GM10266 (cell line): ENCODE measurements around the gene GDF15.
"Not testable (repeated sequence)": the region's sequence is repeated elsewhere in the genome, so short reads cannot be mapped to it uniquely, and the experiment has no call there.

Experiments used
- DNase-seq: peaks from one replicate; pipeline ENCODE4 v3.0.0; 2012; ENCODE audit errors: extremely low spot score
- TF ChIP-seq, protein P1 (sequence below): IDR thresholded peaks from 2 replicates; pipeline ENCODE4 v1.5.1; 2012; ENCODE audit warnings: mild to moderate bottlenecking, low read depth; ENCODE audit not compliant: control insufficient read depth, insufficient read depth; ENCODE audit errors: missing control alignments

GDF15 gene

DNA sequence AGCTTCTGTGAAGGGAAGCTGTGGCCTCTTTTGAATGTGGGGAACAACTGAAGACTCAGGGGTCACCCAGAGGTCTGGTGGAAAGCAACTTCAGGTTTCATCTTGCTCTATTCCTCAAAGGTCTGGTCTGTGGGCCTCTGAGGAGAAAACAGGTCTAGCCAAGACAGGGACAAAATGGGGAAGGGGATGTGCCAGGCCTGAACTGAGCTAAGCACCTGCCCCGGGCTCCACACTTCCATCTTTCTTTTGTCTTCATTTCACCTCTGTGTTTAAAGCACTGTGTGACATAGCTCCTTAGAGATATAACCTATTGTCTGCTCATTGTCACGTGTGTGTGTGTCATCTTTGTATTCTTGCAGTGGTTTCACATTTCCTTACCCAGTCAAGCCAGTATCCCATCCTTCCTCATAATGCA, 19.9 kb upstream of the GDF15 start:
- DNase-seq = no peak
- TF ChIP-seq, protein P1, sequence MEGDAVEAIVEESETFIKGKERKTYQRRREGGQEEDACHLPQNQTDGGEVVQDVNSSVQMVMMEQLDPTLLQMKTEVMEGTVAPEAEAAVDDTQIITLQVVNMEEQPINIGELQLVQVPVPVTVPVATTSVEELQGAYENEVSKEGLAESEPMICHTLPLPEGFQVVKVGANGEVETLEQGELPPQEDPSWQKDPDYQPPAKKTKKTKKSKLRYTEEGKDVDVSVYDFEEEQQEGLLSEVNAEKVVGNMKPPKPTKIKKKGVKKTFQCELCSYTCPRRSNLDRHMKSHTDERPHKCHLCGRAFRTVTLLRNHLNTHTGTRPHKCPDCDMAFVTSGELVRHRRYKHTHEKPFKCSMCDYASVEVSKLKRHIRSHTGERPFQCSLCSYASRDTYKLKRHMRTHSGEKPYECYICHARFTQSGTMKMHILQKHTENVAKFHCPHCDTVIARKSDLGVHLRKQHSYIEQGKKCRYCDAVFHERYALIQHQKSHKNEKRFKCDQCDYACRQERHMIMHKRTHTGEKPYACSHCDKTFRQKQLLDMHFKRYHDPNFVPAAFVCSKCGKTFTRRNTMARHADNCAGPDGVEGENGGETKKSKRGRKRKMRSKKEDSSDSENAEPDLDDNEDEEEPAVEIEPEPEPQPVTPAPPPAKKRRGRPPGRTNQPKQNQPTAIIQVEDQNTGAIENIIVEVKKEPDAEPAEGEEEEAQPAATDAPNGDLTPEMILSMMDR = no peak

DNA sequence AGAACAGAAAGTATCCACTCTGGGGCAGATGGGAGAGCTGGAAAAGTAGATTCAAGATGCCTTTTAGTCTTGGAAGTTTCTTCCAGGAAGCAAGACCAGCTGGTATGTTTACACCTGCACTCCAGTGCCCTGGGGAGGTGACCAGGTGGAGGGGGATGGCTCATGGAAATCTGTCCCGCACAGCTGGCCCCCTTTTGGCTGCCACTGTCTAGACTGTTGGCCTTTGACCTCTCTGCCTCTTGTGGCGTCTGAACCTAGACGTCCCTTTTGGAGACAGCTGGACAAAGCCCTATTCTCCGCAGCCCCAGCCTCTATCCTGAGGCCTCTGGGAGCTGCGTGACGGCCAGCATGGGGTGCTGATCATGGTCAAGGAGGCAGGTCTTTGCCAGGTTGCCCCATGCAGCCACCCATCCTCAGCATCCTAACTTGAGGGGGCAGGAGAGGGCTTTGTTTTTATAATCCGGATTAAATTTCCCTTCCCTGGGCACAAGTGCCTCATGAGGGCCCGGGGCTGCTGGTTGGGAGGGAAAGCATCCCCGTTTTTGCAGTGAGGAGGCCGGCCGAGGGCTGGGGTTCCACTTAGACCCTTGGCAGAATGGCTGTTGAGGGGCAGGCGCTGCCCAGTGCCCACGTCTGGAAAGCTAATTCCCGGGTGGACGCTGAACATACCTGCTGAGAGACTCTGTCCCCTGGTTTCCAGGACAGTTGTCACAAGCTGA, 17.3 kb upstream of the GDF15 start:
- TF ChIP-seq, protein P1 = no peak
- DNase-seq = no peak

DNA sequence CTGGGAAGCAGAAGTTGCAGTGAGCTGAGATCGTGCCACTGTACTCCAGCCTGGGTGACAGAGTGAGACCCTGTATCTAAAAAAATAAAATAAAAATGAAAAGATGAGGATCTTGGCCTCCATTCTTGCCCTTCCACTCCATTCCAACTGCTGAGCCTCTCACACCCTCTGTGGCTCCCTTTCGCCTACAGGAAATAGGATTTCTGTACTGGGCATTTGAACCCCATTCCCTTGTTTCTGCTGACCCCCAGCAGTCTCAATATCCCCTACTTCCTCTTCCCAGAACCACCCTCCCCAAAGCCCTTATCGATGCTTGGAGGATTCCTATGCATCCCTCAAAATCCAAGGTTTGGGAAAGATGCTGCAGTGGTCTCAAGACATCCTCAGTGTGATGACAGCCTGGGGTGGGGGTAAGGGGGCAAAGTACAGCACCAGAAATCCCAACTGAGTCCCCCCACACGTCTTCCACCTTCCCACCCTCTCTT, 12.5 kb upstream of the GDF15 start:
- DNase-seq = no peak
- TF ChIP-seq, protein P1 = no peak

DNA sequence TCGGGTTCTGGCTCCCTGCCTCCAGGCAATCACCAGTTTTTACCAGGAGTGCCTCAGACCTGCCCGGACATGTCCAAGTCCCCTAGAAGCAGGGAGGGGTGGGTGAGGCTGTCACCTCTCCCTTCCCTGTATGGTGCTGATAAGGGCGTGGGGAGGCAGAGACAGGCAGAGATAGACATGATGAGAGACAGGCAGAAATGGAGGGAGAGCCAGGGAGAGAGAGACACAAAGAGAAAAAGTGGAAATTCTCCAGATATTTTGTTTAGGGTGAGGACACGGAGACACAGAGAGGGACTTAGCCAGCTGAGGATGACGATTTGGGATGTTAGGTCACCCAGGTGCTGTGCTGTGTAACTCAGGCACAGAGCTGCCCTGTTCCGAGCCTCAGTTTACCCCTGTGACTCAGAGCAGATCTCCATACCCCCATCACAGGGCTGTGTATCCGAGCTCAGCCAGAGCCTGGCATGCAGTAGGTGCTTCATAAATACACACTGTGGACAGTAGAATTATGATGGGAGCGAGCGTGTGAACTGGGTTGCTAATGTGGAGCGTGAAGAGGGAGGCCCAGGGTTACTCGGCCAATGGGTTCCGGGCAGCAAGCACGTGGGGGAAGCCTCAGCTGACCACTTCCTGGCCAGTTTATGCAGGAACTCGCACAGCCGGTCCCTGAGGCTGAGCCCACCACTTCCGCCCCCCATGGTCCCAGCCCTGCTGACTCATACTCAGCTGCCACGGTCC, 11.9 kb upstream of the GDF15 start:
- peak; percentile 92 for DNase-seq
- TF ChIP-seq, protein P1 = no peak

DNA sequence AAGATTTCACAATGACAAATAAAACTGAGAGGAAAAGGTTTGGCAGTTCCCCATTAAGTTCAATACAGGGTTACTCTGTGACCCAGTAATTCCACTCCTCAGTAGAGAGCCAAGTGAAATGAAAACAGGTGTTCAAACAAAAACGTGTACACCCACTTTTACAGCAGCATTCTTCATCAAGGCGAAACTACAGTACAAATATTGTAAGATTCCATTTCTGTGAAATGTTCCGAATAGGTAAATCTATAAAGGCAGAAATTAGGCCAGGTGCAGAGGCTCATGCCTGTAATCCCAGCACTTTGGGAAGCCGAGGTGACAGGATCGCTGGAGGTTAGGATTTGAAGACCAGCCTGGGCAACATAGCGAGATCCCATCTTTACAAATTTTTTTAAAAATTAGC, 8.9 kb upstream of the GDF15 start:
- DNase-seq = no peak
- TF ChIP-seq, protein P1 = no peak

DNA sequence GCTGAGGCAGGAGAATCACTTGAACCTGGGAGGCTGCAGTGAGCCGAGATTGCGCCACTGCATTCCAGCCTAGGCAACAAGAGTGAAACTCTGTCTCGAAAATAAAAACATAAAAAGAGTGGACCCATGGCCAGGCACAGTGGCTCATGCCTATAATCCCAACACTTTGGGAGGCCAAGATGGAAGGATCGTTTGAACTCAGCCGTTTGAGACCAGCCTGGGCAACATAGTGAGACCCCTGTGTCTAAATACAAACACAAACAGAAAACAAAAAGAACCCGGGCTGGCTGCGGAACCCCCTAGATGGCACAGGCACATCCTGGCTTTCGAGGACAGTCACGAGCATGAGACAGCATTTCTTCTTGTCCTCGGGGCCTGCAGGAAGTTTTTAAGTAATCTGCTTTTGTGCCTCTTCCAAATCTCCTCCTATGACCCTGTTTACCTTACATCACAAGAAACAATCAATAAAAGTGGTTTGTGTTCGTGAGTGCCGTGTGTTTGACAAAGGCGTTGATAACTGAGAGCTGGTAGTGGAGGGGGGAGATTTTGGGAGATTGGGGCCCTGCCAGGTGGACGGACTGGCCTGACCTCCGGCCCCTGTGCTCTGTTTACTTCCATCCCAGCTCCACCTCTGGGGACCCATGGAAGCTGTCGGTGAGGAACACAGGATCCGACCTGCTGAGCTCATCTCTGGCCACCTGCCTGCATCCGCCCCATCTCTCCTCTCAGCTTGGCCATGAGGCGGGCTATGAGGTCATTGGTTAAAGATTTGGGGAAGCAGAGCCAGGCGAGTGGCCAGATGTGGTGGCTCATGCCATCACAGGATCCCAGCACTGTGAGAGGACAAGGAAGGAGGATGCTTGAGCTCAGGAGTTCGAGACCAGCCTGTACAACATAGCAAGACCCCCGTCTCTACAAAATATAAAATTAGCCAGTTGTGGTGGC, 5.9 kb upstream of the GDF15 start:
- no peak for DNase-seq
- TF ChIP-seq, protein P1 = no peak

DNA sequence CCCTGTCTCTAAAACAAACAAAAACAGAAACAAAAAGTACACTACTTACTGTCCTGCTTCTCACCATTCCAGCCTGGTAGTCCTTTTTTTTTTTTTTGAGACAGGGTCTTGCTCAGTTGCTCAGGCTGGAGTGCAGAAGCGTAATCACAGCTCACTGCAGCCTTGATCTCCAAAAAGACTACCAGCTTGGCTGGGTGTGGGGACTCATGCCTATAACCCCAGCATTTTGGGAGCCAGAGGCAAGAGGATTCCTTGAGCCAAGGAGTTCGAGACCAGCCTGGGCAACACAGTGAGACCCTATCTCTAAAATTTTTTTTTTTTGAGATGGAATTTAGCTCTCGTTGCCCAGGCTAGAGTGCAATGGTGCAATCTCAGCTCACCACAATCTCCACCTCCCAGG, 5.1 kb upstream of the GDF15 start:
- TF ChIP-seq, protein P1 = no peak
- DNase-seq = no peak

DNA sequence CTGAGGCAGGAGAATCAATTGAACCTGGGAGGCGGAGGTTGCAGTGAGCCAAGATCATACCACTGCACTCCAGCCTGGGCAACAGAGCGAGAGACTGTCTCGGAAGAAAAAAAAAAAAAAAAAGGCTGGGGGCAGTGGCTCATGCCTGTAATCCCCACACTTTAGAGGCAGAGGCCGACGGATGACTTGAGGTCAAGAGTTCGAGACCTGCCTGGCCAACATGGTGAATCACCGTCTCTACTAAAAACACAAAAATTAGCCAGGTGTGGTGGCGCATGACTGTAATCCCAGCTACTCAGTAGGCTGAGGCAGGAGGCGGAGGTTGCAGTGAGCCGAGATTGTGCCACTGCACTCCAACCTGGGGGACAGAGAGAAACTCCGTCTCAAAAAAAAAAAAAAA, 2.3 kb upstream of the GDF15 start:
- DNase-seq = not testable (repeated sequence)
